Effector CD4-positive, alpha-beta T cell (primary cell): Measurements from ENCODE around the gene ACSL3.

Source experiments
- DNase-seq: peaks from one replicate; pipeline ENCODE4 v3.0.0-alpha.2; 2020

The ACSL3 gene

GRCh38 chr2:222944552-222944951 lies 83.7 kb downstream of the ACSL3 start:
- DNase-seq = no peak

- DNase-seq = no peak
Measured at GRCh38 chr2:222944971-222945740, 84.3 kb downstream of the ACSL3 start.

- DNase-seq = no peak
Measured at GRCh38 chr2:222945887-222946286, 85.1 kb downstream of the ACSL3 start.

- no peak for DNase-seq
Measured at GRCh38 chr2:222946700-222947287, 86.0 kb downstream of the ACSL3 start.

- DNase-seq = no peak
Measured at GRCh38 chr2:222949073-222949472, 88.2 kb downstream of the ACSL3 start.

GRCh38 chr2:222949690-222950323 lies 89.0 kb downstream of the ACSL3 start:
- no peak for DNase-seq

GRCh38 chr2:222950638-222951285 lies 89.9 kb downstream of the ACSL3 start:
- DNase-seq = no peak

GRCh38 chr2:222952204-222952603 lies 91.4 kb downstream of the ACSL3 start:
- no peak for DNase-seq

GRCh38 chr2:222955008-222955407 lies 94.2 kb downstream of the ACSL3 start:
- no peak for DNase-seq

GRCh38 chr2:222959358-222959757 lies 98.5 kb downstream of the ACSL3 start:
- DNase-seq = no peak

- DNase-seq = no peak
Measured at GRCh38 chr2:222960126-222960525, 99.3 kb downstream of the ACSL3 start.

- no peak for DNase-seq
Measured at GRCh38 chr2:222963641-222964040, 102.8 kb downstream of the ACSL3 start.

GRCh38 chr2:222964376-222965031 lies 103.7 kb downstream of the ACSL3 start:
- no peak for DNase-seq

- DNase-seq = no peak
Measured at GRCh38 chr2:222965555-222965954, 104.7 kb downstream of the ACSL3 start.

GRCh38 chr2:222968550-222969155 lies 107.8 kb downstream of the ACSL3 start:
- DNase-seq = no peak

- DNase-seq = no peak
Measured at GRCh38 chr2:222969491-222969890, 108.7 kb downstream of the ACSL3 start.

GRCh38 chr2:222972420-222972819 lies 111.6 kb downstream of the ACSL3 start:
- no peak for DNase-seq

GRCh38 chr2:222973237-222973636 lies 112.4 kb downstream of the ACSL3 start:
- no peak for DNase-seq

- no peak for DNase-seq
Measured at GRCh38 chr2:222973733-222974132, 112.9 kb downstream of the ACSL3 start.

GRCh38 chr2:222976521-222977061 lies 115.8 kb downstream of the ACSL3 start:
- no peak for DNase-seq

- DNase-seq = no peak
Measured at GRCh38 chr2:222977121-222977520, 116.3 kb downstream of the ACSL3 start.

- DNase-seq = no peak
Measured at GRCh38 chr2:222978850-222979249, 118.0 kb downstream of the ACSL3 start.
